PC-9 (cell line): ENCODE measurements around the gene FNDC11.

Experiments
- CTCF ChIP-seq: fragments of 200-600 bp; sonication (generic); conservative IDR thresholded peaks from 2 replicates; pipeline ENCODE4 v1.6.1; 2017; ENCODE audit warnings: mixed run types, antibody characterized with exemption, mild to moderate bottlenecking, moderate library complexity
- EZH2 ChIP-seq: fragments of 200-600 bp; sonication (generic); IDR thresholded peaks from 2 replicates; pipeline ENCODE4 v1.8.0; 2017; ENCODE audit warnings: antibody characterized with exemption, low read depth

- TF ChIP-seq CTCF (no peak), EZH2 (no peak)
Observed at GRCh38 chr20:63595416-63596127, 41.6 kb downstream of the FNDC11 start.
